Activated naive CD8-positive, alpha-beta T cell treated with anti-CD3 and anti-CD28 coated beads, Interleukin-2, amount 50 U/mL, for 16 hours (primary cell): Measurements from ENCODE around the gene HPS1.

Source experiments
- DNase-seq: peaks from one replicate; pipeline ENCODE4 v3.0.0-alpha.2; 2020; ENCODE audit warnings: low read depth, low spot score

HPS1 gene

DNA sequence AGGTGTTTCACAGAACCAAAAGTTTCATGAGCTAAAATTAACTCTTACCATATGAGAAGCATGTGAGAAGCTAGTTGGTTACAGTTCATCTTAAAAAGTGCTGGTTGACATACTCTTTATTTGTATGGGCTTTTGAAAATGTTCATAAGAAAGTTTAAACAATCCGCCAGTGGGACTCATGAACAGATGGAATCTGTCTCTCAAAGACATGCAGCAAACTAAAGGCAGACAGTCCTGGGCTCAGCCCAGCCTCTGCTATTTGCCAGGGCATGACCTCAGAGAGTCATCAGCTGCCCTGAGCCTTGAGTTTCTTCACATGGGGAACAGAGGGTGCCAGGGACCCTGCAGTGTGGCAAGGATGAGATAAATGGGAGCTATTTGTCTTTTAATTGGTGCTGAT lies 35.0 kb downstream of the HPS1 start:
- no peak for DNase-seq

DNA sequence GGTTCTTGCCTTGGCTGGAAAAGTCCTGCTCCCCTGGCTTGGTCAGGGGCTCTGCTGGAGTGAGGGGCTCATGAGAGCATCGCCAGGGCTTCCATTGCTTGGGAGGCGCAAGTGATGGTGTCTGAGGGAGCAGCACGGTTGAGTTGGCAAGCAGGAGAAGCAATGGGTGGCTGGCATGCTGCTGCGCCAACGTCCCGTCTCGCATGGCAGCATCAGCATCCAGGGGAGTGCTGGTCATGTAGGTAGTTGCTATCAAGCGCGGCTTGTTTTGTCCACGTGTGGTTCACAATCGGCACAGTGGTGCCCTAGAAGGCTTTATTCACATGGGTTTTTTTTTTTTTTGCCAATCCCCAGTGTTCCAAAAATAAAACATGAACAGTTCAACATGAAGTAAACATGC lies 35.6 kb downstream of the HPS1 start:
- DNase-seq: no peak

DNA sequence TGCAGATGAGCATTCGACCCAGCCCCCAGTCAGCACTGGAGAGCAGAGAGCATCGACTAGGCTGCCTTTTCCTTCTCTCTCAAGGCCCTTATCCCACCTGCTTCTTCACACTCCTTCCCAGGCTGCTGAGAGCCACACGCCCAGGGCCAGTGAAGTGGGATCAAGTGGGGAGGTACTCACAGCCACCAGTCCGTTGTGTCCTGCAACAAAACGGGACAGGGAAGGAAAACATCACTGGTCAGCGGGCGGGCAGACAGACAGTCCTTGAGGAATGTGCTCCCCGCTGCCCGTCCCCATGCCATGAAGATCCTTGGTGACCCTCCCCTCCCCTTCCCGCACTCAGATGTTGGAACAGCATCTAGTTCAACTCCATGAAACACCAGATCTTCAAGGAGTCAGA lies 36.0 kb downstream of the HPS1 start:
- DNase-seq: no peak

DNA sequence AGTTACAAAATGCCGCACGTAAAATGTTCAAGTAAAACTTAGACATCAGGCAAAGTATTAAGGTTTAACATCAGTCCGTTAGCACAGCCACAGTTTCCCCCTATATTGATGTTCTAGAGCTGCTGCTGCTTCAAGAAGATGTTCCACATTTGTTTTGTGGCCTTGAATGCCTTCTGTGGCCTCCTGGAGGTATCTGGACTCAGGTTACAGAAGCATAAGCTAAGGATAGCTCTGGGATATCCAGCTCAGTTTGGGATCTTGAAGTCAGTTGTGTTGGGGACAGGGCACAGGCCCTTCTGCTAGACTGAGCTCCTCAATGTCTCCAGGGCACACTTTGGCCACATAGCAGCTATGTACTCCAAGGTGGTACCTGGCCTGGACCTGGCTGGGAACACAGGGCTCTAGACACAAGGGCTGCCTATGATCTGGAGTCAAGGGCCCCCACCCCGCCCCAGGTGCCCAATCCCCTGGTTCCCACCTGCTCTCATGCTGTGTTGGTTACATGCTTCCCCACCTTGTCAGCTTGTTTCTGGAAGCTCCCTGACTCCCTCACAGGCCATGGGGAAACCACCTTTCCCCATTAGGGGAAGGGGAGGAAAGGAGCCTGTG lies 36.5 kb downstream of the HPS1 start:
- DNase-seq: no peak

DNA sequence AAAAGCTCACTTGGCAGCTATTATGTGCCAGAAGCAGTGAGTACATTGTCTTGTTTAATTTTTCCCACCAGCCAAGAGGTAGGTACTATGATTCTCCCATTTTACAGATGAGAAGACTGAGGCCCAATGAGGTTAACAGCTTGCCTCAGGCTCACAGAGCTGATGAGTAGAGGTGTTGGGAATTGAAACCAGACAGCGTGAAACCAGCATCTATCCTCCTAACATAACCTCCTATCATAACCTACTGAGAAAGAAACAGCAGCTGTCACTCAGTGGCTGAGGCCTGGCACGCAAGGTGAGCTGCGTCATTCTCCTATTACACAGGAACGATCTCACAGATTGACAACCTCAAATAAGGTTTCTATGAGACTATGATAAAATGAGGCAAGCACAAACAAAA lies 37.9 kb downstream of the HPS1 start:
- DNase-seq: no peak

DNA sequence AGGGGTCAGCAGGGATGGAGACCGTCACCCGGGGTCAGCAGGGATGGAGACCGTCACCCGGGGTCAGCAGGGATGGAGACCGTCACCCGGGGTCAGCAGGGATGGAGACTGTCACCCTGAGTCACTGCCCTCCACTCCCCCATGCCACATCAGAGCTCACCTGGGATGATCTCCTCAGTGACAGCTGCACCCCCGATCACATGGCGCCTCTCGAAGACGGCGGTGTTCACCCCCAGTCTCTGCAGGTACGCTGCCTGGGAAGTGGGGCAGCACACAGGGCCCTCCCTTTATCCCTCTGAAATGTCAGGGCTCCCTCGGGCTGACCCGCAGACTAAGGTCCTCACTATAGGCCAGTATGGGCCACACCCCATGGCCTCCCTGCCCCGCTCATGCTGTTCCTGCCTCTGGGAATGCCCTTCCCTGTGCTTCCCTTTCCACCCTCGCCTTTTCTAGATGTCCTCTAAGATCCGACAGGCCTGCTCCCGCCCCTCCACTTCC lies 38.9 kb downstream of the HPS1 start:
- no peak for DNase-seq

DNA sequence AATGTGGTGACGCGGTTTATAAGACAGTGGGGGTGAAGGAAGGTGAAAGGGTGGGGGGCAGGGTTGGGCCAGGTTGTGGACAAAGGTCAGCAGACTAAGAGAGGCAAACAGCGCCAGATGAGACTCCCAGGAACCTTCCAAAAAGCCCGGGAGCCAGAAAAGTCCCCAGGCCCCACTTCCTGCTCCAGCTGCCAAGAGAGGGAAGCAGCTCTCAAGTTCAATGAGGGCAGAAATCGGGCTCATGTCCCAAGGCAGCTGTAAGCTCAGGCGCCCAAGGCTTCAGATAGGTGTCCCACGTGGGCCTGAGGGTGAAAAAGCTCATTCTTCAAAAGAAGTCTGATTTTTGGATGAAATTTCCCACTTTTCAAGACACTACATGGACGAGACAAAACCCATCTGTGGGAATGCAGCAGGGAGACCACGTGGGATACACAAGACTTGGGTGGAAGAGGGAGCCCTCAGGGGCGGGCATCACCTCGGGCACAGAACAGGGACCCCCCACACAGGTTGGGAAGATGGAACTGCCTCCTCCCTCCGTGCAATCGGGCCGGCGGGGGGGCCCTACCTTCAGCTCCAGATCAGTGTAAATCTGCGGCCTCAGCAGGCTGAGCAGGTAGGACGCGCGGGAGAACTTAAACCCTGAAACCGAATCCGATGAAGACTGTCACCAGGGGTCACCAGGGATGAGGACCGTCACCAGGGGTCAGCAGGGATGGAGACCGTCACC lies 39.6 kb downstream of the HPS1 start:
- DNase-seq: no peak

DNA sequence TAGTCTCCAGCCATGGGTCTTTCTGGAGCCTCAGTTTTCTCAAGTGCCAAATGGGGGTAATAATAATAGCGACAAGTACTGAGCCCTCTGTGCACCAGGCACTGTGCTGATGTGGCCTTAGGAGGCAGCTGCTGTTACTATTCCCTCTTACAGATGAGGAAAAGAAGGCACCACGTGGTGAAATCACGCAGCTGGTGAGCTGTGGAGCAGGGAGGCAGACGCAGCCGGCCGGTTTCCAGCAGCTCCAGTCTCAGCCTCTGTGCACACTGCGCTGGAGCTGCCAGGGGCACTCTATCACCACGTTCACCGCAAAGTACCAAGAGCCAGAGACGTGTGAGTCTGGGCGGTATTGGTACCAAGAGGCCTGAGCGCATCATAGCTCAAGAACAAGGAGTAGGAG lies 41.3 kb downstream of the HPS1 start:
- DNase-seq: no peak

DNA sequence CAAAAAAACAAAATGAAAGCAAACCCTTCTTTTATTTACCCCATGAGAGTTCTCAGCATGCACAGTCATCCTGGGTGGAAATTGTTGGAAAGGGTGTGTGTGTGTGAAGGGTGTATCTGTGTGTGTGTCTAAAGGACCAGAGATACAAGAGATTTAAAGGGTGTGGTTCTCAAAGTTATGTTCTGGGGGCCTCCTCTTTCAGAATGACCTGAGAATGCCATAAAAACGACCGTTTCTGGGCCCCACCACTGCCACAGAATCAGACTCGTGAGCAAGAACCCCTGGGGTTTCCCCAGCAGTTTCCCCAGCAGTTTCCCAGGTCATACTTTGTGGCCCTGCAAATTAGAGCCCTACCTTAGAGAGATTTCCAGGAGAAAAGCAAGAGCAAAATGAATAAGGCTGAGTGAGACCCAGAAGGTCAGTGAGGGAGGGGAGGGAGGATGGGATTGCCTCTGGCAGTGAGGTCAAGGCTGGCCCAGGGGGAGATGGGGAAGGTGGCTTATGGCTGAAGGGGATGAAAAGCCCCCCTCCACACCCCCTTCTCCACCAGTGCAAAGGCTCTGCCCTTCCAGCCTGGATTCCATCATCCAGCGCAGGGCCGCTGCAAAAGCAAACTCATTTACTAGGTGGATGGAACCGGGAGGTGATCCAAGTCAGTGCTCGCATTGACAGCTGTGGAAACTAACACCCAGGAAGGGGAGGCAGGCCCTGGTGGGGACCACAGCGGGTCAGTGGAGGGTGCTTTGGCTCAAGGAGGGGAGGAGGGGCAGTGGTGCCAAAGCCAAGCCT lies 42.0 kb downstream of the HPS1 start:
- no peak for DNase-seq

DNA sequence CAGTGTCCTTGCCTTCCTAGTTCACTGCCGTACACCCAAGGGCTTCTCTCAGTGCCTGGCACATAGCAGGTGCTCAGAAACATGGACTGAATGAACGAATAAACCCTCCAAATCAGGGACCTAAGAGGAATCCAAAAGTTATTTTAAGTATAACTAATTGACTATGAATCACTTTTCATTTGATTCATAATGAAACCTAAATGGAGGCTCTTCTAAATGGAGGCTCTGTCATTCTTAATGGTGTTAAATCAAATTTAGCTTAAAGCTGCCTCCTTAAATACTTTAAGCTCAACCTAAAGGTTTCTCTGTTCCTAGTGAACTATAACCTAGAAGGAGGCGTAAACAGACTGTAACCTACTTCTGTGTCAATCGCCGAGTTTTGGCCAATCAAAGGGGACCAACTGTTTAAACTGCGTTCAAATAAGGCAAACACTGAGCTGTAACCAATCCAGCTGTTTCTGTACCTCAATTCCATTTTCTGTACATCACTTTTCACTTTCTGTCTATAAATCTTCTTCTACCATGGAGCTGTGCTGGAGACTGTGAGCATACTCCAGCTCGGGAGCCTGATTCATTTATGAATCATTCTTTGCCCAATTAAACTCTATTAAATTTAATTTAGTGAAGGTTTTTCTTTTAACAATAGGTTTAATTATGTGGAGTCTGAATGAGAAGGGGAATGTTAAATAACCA lies 42.8 kb downstream of the HPS1 start:
- DNase-seq: no peak

DNA sequence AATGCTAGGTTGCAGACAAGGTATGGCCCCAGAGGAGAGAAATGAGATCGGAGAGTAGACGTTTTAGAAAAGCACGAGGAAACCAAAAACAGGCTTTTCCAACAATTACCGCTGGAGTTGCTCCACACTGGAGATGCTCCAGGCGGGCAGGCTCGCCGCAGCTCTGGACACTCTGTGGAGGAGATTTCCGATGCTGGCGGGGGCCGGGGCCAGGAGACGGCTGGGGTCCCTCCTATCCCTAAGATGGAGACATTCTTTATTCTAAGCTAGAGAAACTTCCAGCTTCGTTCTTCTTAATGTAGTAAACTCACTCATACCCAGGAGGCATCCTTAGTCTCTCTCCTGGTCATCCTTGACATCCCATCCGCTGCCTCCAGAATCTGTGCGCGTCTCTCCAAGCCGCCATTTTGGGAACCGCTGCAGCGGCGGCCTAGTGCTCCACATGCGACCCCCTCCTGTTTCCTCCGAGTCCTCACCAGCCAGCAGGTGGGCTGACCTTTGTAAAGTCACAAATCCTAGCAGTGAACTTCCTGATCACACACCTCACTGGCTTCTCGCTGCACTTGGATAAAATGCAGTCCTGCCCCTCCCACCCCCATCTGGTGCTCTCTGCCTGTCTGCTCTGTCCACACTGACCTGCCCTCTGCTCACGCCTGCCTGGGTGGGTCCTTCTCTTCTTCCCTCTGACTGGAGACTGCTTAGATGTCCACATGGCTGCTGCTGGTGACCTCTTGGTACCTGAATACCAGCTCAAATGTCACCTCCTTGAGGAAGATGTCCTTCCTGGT lies 43.6 kb downstream of the HPS1 start:
- DNase-seq: no peak

DNA sequence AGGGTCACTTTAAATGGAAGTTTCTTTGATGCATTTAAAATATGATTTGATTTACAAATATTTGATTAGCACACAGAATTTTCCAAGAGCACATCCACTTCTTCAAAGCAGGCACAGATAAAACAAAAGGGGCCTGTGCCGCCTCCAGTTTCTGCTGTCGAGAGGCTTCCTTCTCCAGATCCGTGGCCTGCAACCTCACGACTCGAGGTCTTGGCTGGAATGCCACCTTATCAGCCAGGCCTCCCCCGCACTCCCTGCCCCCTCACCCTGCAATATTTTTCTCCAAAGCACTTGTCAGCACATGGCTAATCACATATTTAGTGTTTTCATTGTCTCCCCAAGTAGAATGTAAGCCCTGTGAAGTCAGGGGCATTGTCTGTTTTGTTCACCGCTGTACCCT lies 44.3 kb downstream of the HPS1 start:
- no peak for DNase-seq

DNA sequence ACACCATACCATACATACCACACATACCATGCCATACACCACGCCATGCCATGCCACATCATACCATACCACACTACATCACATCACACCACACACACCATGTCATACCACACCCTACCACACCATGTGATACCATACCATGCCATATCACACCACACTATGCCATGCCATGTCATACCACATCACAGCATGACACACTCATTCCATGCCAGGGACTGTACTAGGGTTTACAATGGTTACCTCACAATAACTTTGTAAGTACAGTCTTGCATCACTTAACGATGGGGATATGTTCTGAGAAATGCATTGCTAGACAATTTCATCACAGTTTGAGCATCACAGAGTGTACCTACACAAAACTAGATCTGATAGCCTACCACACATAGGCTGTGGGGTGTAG lies 46.3 kb downstream of the HPS1 start:
- DNase-seq: no peak

DNA sequence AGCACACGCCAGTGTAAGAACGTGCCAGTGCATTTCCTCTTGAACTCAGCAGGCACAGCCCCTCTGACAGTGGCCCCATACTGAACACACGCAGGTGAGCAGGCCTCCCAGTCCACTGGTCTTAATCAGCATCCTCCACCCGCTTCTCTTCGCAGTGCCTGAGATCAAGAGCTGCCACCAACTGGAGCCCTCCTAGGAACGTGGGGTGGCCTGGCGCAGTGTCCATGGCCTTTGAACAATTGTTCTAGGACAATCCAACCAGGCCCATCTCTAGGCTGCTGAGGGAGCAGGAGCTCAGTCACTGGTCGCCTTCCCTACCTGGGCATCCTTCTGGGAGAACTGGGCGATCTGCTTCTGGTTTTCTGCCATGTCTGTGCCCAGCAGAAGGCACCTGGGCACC lies 47.0 kb downstream of the HPS1 start:
- DNase-seq: no peak

DNA sequence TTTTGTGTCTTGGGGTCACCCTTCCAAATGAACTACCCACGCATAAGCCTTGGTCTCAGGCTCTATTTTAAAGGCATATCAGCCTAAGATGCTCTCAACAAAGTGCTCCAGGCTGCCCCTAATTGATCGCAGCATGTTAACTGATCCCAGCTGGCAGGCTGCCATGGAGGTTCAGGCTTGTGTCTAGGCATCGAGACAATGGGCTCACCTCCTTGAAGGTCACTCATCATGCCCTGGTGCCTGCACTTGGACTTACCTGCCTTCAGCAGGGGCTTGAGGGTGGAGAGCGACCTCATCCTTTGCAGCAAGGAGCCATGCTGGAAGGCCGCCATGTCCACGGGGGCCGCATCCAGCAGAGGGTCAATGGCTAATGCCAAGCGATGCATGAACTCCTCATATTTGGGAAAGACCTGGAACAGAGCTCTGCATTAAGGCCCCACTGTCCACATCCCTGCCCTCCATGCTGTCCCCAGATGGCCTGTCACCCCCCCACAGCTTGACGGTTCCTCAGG lies 49.6 kb downstream of the HPS1 start:
- no peak for DNase-seq

DNA sequence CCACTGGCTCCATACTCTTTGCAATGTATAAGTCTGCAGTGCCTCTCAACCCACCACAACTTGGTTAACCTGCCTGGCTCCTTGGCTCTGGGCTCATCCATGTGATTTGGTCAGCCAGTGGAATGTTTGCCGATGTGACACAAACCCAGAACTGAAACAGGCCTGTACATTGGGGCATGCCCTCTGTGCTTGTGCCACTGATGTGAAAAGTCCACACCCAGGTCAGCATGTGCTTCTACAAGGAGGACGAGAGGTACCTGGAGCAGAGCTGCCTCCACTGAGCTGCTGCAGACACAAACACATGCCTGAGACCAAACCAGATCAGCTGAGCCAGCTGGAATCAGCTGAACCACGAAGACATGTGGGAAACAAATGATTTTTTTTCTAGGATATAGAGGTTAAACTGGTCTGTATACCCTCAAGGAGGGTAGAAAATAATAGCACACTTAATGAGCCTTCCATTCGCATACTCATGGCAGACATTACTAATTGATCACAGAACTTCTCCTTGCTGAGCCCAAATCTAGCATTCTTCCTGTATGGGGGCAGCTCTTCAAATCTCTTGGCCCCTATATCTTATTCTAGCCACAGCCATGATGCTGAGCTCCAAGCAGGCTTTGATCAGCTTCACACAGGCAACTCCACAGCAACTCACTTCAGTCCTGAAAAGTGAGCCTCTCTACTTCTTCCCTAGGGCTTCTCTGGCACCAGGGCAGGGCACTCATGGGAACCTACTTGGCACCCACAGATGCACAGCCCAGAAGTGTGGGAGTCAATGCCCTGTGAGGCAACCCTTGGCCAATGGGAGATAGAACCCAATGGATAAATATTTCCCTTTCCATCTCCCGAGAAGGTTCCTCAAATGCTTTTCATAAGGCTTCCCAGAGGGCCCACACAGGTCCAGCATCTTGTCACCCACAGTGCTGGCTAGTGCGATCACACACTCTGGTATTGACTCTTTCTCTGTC lies 50.4 kb downstream of the HPS1 start:
- no peak for DNase-seq

DNA sequence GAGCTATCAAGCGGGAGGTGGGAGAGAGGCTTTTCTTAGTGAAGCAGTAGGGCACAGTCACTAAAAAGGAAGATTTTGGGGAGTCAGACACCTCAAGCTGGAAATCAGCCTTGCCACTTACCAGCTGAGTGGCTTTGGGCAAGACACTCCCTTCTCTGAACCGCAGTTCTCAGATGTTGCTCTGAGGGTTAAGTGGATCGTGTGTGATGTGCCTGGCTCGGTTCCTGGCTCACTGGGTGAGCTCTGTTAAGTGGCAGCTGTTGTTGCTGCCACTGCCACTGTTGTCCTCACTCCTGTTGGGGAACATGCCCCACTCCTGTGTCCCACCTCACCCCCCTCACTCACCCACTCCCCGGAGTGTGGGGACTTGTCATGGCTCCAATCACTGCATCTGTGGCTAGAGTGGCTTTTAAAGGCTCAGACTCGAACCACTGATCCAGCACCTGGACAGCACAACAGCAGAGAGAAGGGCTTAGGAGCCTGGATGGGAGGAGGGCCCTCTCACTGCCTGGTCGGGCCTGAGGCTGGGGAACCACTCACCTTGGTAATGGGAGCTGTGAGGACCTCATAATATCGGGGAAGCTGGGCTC lies 51.8 kb downstream of the HPS1 start:
- DNase-seq: no peak

DNA sequence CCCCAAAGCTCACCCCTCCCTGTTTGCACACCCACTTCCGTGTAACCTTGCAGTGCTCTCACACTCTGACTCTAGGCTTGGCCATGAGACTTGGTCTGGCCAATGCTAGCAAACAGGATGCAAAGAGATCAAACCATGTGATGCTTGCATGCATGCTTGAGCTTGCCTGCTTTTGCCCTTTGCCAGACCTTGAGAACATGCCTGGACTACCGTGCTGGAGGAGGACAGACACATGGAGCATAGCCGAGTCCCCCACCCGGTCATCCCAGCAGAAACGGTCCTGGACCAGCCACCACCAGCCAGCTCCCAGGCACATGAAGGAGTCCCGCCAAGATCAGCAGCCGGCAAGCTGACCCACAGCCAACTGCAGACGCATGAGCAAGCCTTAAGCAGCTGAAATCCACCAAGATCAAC lies 55.1 kb downstream of the HPS1 start:
- no peak for DNase-seq

DNA sequence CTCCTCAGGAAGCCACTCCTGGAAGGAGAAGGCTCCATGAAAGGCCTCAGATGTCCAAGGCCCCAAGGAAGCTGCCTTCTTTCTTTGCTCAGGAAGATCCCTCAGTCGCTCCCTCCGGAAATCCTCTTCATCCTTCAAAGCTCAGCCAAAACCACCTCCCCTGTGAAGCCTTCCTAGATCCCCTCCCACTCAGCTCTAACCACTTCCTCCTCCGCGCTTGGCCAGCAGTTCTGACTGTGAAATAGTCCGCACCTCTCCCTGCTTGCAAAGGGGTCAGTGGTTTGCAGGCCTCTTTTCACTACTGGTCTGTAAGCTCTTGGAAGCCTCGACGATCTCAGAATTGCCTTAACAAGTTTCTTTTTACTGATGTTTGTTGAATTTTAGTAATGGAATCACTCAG lies 55.7 kb downstream of the HPS1 start:
- no peak for DNase-seq

DNA sequence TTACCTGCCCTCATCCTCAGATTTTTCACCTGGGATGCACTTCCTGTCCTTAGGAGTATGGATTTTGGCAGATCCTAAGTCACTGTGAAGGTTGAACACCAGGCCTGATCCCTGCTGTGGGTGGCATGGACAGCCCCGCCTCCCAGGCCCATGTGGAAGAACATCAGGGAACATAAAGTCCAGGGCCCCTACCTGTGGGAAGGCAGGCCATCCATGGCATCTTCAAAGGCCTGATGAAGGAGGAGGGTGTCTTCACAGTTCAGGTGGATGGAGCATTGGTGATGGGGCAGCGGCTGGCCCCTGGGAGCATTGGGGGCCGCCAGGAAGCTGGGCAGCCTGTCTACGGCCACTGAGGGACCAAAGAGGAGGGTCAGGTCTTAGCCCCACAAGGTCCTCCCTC lies 56.3 kb downstream of the HPS1 start:
- DNase-seq: no peak
